Articular chondrocyte of knee joint (primary cell): ENCODE measurements around the gene AWAT2. TPM values are rescaled to one million over a fixed set of nuclear protein-coding genes. Genes with fewer than 3 reads are reported as not detected.

Experiments
- small RNA-seq: library from RNA; depleted of rRNA; stranded (forward); fragments of <200 nt; gene quantifications from one replicate; pipeline ENCODE3, GENCODE V24; 2012
- total RNA-seq: library from RNA; depleted of rRNA; stranded (reverse); fragments of >200 nt; gene quantifications from 2 replicates; pipeline ENCODE4 v1.2.3, GENCODE V29; 2012

Gene AWAT2, protein sequence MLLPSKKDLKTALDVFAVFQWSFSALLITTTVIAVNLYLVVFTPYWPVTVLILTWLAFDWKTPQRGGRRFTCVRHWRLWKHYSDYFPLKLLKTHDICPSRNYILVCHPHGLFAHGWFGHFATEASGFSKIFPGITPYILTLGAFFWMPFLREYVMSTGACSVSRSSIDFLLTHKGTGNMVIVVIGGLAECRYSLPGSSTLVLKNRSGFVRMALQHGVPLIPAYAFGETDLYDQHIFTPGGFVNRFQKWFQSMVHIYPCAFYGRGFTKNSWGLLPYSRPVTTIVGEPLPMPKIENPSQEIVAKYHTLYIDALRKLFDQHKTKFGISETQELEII
- total RNA-seq = not detected in 2 replicates

DNA sequence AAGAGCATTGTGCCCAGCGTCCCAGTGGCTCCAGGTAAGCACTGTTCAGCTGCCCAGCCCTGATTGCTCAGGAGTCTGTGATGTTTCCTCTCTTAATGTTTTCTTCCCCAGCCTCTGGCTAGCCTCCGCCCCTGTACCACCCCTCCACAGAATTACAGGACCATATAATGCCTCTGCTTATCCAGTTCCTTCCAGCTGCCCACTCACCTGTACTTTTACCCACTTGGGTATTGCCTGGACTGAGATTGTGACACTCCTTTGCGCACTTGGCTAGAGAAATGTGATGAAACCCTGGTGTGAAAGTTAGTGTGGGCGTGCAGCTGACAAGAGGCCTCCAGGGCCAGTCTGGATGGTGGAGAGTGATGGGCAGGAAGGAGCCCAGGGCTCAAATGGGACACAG lies at the start of gene AWAT2:
AWAT2 (minus strand) TSS at position 14 of the 400 bp plus-strand sequence; CDS start at position 8, 6 bp downstream.

DNA sequence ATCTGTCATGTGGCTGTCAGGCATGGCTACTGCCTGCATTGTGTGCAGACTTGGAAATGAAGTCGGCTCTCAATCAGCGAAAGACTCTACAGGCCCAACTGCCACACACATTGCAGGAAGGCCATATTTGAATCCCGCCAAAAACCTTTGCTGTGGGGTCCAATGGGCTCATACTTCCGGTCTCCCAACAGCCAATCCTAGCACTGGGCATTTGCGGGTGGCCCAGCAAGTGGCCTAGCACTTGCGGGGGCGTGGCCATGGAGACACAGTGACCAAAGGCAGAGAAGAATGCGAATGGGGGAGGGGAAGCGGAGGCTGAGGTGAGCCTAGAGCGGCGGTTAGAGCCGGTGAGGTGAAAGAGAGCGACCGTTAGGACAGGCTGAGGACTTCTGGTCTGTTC lies 12.3 kb upstream of the AWAT2 start, which contains the start of gene OTUD6A:
OTUD6A (plus strand) TSS at position 382 of the 400 bp plus-strand sequence. CDS start 68 bp downstream, outside the sequence.

Small RNAs within 50 kb of the gene (small RNA-seq; reads per million reads assigned to genes)
- 1.3 reads per million, percentile 56 among the genes with 10 or more reads in this experiment for gene MIR676

Other genes with a start within 250 kb of the AWAT2 start
- not detected in 2 replicates for gene OTUD6A, start 12.5 kb upstream of the AWAT2 start, total RNA-seq
- gene IGBP1, start 83.5 kb upstream of the AWAT2 start, total RNA-seq = 80.3 and 90.7 TPM in 2 replicates
- not detected in 2 replicates for gene DGAT2L6, start 127.5 kb upstream of the AWAT2 start, total RNA-seq
- gene AWAT1, start 184.7 kb upstream of the AWAT2 start, total RNA-seq = not detected in 2 replicates
- gene P2RY4, start 210.3 kb upstream of the AWAT2 start, total RNA-seq = 0.43 and 0.52 TPM in 2 replicates
- gene ARR3, start 218.4 kb upstream of the AWAT2 start, total RNA-seq = not detected in 2 replicates
- gene RAB41, start 232.2 kb upstream of the AWAT2 start, total RNA-seq = not detected in 2 replicates
- 59.9 and 63.0 TPM in 2 replicates for gene PDZD11, start 240.0 kb upstream of the AWAT2 start, total RNA-seq
- 6.9 and 10.4 TPM in 2 replicates for gene KIF4A, start 240.2 kb upstream of the AWAT2 start, total RNA-seq